HCT116 (cell line): Measurements from ENCODE around the gene SLFN12. TPM values are rescaled to one million over a fixed set of nuclear protein-coding genes. Genes with fewer than 3 reads are reported as not detected.

Experiments
- ATAC-seq: fragments of 200-7000 bp; cut with Tn5 transposase; 2 replicates; pipeline ENCODE4 v1.9.1; 2020; ENCODE audit warnings: mild to moderate bottlenecking, moderate library complexity
- BruUV-seq: library from RNA; stranded (reverse); fragments of 400-500 nt; replicated peaks from 2 replicates; lab custom pipeline; 2021; lab: Mats Ljungman, UMichigan
- CTCF ChIA-PET: fragments of 300-600 bp; sonication (Branson Sonifier 250); formaldehyde crosslinking; loops from one replicate; lab custom pipeline; 2021; ENCODE audit warnings: antibody characterized with exemption; lab: Charles Lee
- POLR2A ChIA-PET: fragments of 300-600, 350-600 bp; sonication (Branson Sonifier 250); formaldehyde crosslinking; loops from one replicate; lab custom pipeline; 2021; ENCODE audit warnings: antibody characterized with exemption; lab: Charles Lee
- RAD21 ChIA-PET, 2 experiments: fragments of 300-600 bp; sonication (Branson Sonifier 250); formaldehyde crosslinking; loops; one replicate each; lab custom pipeline; 2023; ENCODE audit warnings: low total read pairs in 2 of 2; ENCODE audit not compliant: uncharacterized antibody in 2 of 2, unreplicated experiment in 2 of 2, low non-redundant PET in 1 of 2; lab: Charles Lee
- DNase-seq: peaks from one replicate; pipeline ENCODE4 v3.0.0-alpha.2; 2010; ENCODE audit warnings: low read depth, low spot score
- H2AFZ ChIP-seq: fragments of 200-600 bp; shearing (Covaris generic), sonication (generic); 2 replicates; pipeline ENCODE4 v1.6.1; 2017; ENCODE audit warnings: low read depth, mixed run types, mixed read lengths, antibody characterized with exemption, low read length; ENCODE audit not compliant: poor library complexity, severe bottlenecking
- H3K27ac ChIP-seq: 2 replicates; pipeline ENCODE4 v1.5.1; 2012; ENCODE audit warnings: low read depth, low read length
- H3K27me3 ChIP-seq: fragments of 200-600 bp; sonication (generic); 2 replicates; pipeline ENCODE4 v1.6.1; 2016; ENCODE audit warnings: mixed run types, low read length, mixed read lengths; ENCODE audit not compliant: insufficient read depth
- H3K36me3 ChIP-seq, 2 experiments: fragments of 200-500 bp in 1 of 2; fragments of 200-600 bp in 1 of 2; sonication (Bioruptor generic) in 1 of 2; sonication (generic) in 1 of 2; 2 replicates each; pipeline versions ENCODE4 v1.5.1 to v1.6.1; 2014 to 2016; ENCODE audit warnings: low read length in 2 of 2, inconsistent platforms in 1 of 2, mixed read lengths in 1 of 2, mixed run types in 1 of 2; ENCODE audit not compliant: insufficient read depth in 2 of 2, control insufficient read depth in 1 of 2
- H3K4me1 ChIP-seq, 2 experiments: fragments of 200-600 bp in 1 of 2; sonication (generic) in 1 of 2; 2 replicates each; pipeline versions ENCODE4 v1.5.1 to v1.6.1; 2012 to 2017; ENCODE audit warnings: low read length in 2 of 2, inconsistent platforms in 1 of 2, mild to moderate bottlenecking in 1 of 2, mixed read lengths in 1 of 2, mixed run types in 1 of 2, moderate library complexity in 1 of 2; ENCODE audit not compliant: insufficient read depth in 2 of 2, control insufficient read depth in 1 of 2
- H3K4me2 ChIP-seq: fragments of 200-600 bp; sonication (generic); 2 replicates; pipeline ENCODE4 v1.6.1; 2017; ENCODE audit warnings: mixed run types, low read length, mixed read lengths
- H3K4me3 ChIP-seq, 2 experiments: fragments of 200-600 bp in 1 of 2; sonication (generic) in 1 of 2; replicated peaks in 1 of 2; 2 replicates each; pipeline ENCODE4 v1.5.1; 2011 to 2016; ENCODE audit warnings: low read length in 2 of 2, control low read depth in 1 of 2, low read depth in 1 of 2, mild to moderate bottlenecking in 1 of 2, mixed read lengths in 1 of 2, mixed run types in 1 of 2
- H3K79me2 ChIP-seq: fragments of 200-600 bp; sonication (generic); 2 replicates; pipeline ENCODE4 v1.6.1; 2017; ENCODE audit warnings: mild to moderate bottlenecking, mixed run types, low read length, moderate library complexity, mixed read lengths; ENCODE audit not compliant: insufficient read depth
- H3K9ac ChIP-seq: fragments of 200-600 bp; sonication (generic); 2 replicates; pipeline ENCODE4 v1.6.1; 2016; ENCODE audit warnings: low read length, mixed read lengths
- H3K9me2 ChIP-seq: fragments of 200-600 bp; sonication (generic), shearing (Covaris generic); 2 replicates; pipeline ENCODE4 v1.6.1; 2017; ENCODE audit warnings: mixed run types, mild to moderate bottlenecking, moderate library complexity; ENCODE audit not compliant: insufficient read depth
- H3K9me3 ChIP-seq, 2 experiments: fragments of 200-500 bp in 1 of 2; fragments of 200-600 bp in 1 of 2; sonication (Bioruptor generic) in 1 of 2; sonication (generic) in 1 of 2; 2 replicates each; pipeline ENCODE4 v1.6.1; 2014 to 2017; ENCODE audit warnings: low read length in 2 of 2, mixed read lengths in 2 of 2, inconsistent platforms in 1 of 2, low read depth in 1 of 2, mild to moderate bottlenecking in 1 of 2, mixed run types in 1 of 2, moderate library complexity in 1 of 2; ENCODE audit not compliant: control insufficient read depth in 1 of 2, insufficient read depth in 1 of 2
- H4K20me1 ChIP-seq: fragments of 200-600 bp; sonication (generic), shearing (Covaris generic); 2 replicates; pipeline ENCODE4 v1.6.1; 2017; ENCODE audit warnings: mixed run types, mild to moderate bottlenecking, moderate library complexity; ENCODE audit not compliant: insufficient read depth
- ATF3 ChIP-seq: IDR thresholded peaks from 2 replicates; pipeline ENCODE4 v1.6.1; 2012
- EZH2 ChIP-seq: fragments of 200-600 bp; sonication (generic); IDR thresholded peaks from 2 replicates; pipeline ENCODE4 v1.6.1; 2017; ENCODE audit warnings: antibody characterized with exemption, mixed run types
- MAX ChIP-seq: IDR thresholded peaks from 2 replicates; pipeline ENCODE4 v1.6.1; 2012
- SIN3A ChIP-seq: IDR thresholded peaks from 2 replicates; pipeline ENCODE4 v1.6.1; 2012; ENCODE audit warnings: low read depth
- SP1 ChIP-seq: IDR thresholded peaks from 2 replicates; pipeline ENCODE4 v1.6.1; 2012; ENCODE audit warnings: low read depth
- SRF ChIP-seq: IDR thresholded peaks from 2 replicates; pipeline ENCODE4 v1.6.1; 2012; ENCODE audit warnings: low read depth
- TCF7L2 ChIP-seq: IDR thresholded peaks from 2 replicates; pipeline ENCODE4 v1.7.0; 2011; ENCODE audit warnings: borderline replicate concordance, inconsistent platforms; ENCODE audit not compliant: insufficient read depth, insufficient read length; ENCODE audit errors: extremely low read depth
- ZNF274 ChIP-seq: fragments of 200-500 bp; sonication (Bioruptor generic); IDR thresholded peaks from 2 replicates; pipeline ENCODE4 v1.6.1; 2014; ENCODE audit warnings: mild to moderate bottlenecking, low read depth, low read length, inconsistent platforms
- intact Hi-C: fragments of 100-400 bp; cut with micrococcal nuclease; formaldehyde crosslinking; loops from 2 replicates; pipeline ENCODE4 v1.10.0; 2022
- total RNA-seq: library from RNA; stranded (reverse); gene quantifications from one replicate; pipeline ENCODE4 v1.2.1, GENCODE V29; 2021; ENCODE audit not compliant: unreplicated experiment
- TF ChIP-seq, protein P1 (sequence below), 3 experiments: fragments of 200-600 bp in 1 of 3; sonication (generic) in 1 of 3; IDR thresholded peaks in 2 of 3; conservative IDR thresholded peaks in 1 of 3; 2 replicates each; pipeline ENCODE4 v1.5.1; 2012 to 2017; ENCODE audit warnings: low read depth in 2 of 3, low read length in 2 of 3, antibody characterized with exemption in 1 of 3, borderline replicate concordance in 1 of 3, control low read depth in 1 of 3, mild to moderate bottlenecking in 1 of 3, mixed read lengths in 1 of 3, mixed run types in 1 of 3, moderate library complexity in 1 of 3; ENCODE audit not compliant: insufficient read depth in 1 of 3

The SLFN12 gene
- total RNA-seq, 1 experiment from 2014 or later = not detected

GRCh38 chr17:35390156-35390555 lies 42.1 kb downstream of the SLFN12 start:
- Histone ChIP-seq H3K4me1 (no peaks in the 10 kb centered on the region), H4K20me1 (no peaks in the 10 kb centered on the region), H3K9me3 (no peaks in the 10 kb centered on the region), H3K27ac (no peak overlapping the region), H3K9ac (no peak overlapping the region), H3K27me3 (peaks cover 35% of the 10 kb centered on the region; the same call in 1 of the 2 replicates), H3K79me2 (no peaks in the 10 kb centered on the region), H3K4me3 (no peak overlapping the region), H2AFZ (no peak overlapping the region), H3K4me2 (no peak overlapping the region), H3K9me2 (no peaks in the 10 kb centered on the region), H3K36me3 (no peaks in the 10 kb centered on the region)
- ATAC-seq = no peak
- CTCF ChIA-PET = no interaction called here
- DNase-seq = no peak
- RAD21 ChIA-PET = no interaction called here
- no TSS peak for BruUV-seq
- no peak for TF ChIP-seq TCF7L2
- no peak for TF ChIP-seq SRF
- no peak for TF ChIP-seq EZH2
- TF ChIP-seq, protein P1, sequence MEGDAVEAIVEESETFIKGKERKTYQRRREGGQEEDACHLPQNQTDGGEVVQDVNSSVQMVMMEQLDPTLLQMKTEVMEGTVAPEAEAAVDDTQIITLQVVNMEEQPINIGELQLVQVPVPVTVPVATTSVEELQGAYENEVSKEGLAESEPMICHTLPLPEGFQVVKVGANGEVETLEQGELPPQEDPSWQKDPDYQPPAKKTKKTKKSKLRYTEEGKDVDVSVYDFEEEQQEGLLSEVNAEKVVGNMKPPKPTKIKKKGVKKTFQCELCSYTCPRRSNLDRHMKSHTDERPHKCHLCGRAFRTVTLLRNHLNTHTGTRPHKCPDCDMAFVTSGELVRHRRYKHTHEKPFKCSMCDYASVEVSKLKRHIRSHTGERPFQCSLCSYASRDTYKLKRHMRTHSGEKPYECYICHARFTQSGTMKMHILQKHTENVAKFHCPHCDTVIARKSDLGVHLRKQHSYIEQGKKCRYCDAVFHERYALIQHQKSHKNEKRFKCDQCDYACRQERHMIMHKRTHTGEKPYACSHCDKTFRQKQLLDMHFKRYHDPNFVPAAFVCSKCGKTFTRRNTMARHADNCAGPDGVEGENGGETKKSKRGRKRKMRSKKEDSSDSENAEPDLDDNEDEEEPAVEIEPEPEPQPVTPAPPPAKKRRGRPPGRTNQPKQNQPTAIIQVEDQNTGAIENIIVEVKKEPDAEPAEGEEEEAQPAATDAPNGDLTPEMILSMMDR (IDR thresholded peaks at IDR 0.05 in 2 of 3, conservative IDR thresholded peaks at IDR 0.05 in 1 of 3; ENCODE audit: borderline replicate concordance in 1 of 3, insufficient read depth in 1 of 3, low read depth in 2 of 3, low read length in 2 of 3) = no peak
- no peak for TF ChIP-seq MAX
- no peak for TF ChIP-seq SIN3A
- TF ChIP-seq SP1 = no peak
- no peak for TF ChIP-seq ZNF274
- no peak for TF ChIP-seq ATF3
- POLR2A ChIA-PET = no interaction called here
- intact Hi-C loops = no loop called here
